Panc1 (cell line): ENCODE measurements around the gene AP3M1. TPM values are rescaled to one million over a fixed set of nuclear protein-coding genes. Genes with fewer than 3 reads are reported as not detected.

Experiments
- ATAC-seq: fragments of 200-7000 bp; cut with Tn5 transposase; 2 replicates; pipeline ENCODE4 v1.9.1; 2020; ENCODE audit warnings: mild to moderate bottlenecking, moderate library complexity
- BruUV-seq: library from RNA; stranded (reverse); fragments of 400-500 nt; replicated peaks from 2 replicates; lab custom pipeline; 2021; lab: Mats Ljungman, UMichigan
- CTCF ChIA-PET: fragments of 300-600 bp; sonication (Branson Sonifier 250); formaldehyde crosslinking; loops from one replicate; lab custom pipeline; 2022; ENCODE audit warnings: antibody characterized with exemption; lab: Charles Lee
- POLR2A ChIA-PET: fragments of 300-600 bp; sonication (Branson Sonifier 250); formaldehyde crosslinking; loops from one replicate; lab custom pipeline; 2022; ENCODE audit warnings: antibody characterized with exemption; lab: Charles Lee
- DNase-seq: peaks from one replicate; pipeline ENCODE4 v3.0.0-alpha.2; 2010; ENCODE audit warnings: low read depth, low spot score
- H3K27ac ChIP-seq: 2 replicates; pipeline ENCODE4 v1.5.1; 2011; ENCODE audit warnings: mild to moderate bottlenecking, low read length, inconsistent platforms
- H3K27me3 ChIP-seq: fragments of 200-500 bp; sonication (Bioruptor generic); 2 replicates; pipeline ENCODE4 v1.6.0; 2014; ENCODE audit warnings: low read length, inconsistent platforms; ENCODE audit not compliant: control insufficient read depth, insufficient read depth
- H3K36me3 ChIP-seq: fragments of 200-500 bp; sonication (Bioruptor generic); 2 replicates; pipeline ENCODE4 v1.5.1; 2014; ENCODE audit warnings: inconsistent platforms, mild to moderate bottlenecking, low read length, moderate library complexity; ENCODE audit not compliant: control insufficient read depth, insufficient read depth
- H3K4me1 ChIP-seq: 2 replicates; pipeline ENCODE4 v1.5.1; 2011; ENCODE audit warnings: inconsistent platforms, mild to moderate bottlenecking, low read length, moderate library complexity; ENCODE audit not compliant: control insufficient read depth, insufficient read depth
- H3K4me3 ChIP-seq, 2 experiments: 2 replicates each; pipeline ENCODE4 v1.5.1; 2011 to 2012; ENCODE audit warnings: low read depth in 2 of 2, low read length in 2 of 2, mild to moderate bottlenecking in 2 of 2, inconsistent platforms in 1 of 2, moderate library complexity in 1 of 2
- H3K9me3 ChIP-seq: fragments of 200-500 bp; sonication (Bioruptor generic); 2 replicates; pipeline ENCODE4 v1.5.1; 2014; ENCODE audit warnings: low read depth, mild to moderate bottlenecking, inconsistent platforms, low read length, moderate library complexity; ENCODE audit not compliant: control insufficient read depth, insufficient read depth
- CTCF ChIP-seq: fragments of 450-650 bp; IDR thresholded peaks from 2 replicates; pipeline ENCODE4 v1.5.1; 2017; ENCODE audit warnings: mild to moderate bottlenecking
- POLR2AphosphoS5 ChIP-seq: IDR thresholded peaks from 2 replicates; pipeline ENCODE4 v1.6.1; 2012; ENCODE audit warnings: mild to moderate bottlenecking, low read depth, low read length, moderate library complexity
- REST ChIP-seq, 2 experiments: IDR thresholded peaks; 2 replicates each; pipeline ENCODE4 v1.6.1; 2011 to 2012; ENCODE audit warnings: low read depth in 2 of 2, control low read depth in 1 of 2, low read length in 1 of 2, mild to moderate bottlenecking in 1 of 2, moderate library complexity in 1 of 2; ENCODE audit not compliant: insufficient read depth in 1 of 2
- SIN3A ChIP-seq: IDR thresholded peaks from 2 replicates; pipeline ENCODE4 v1.6.1; 2012; ENCODE audit warnings: low read depth, mild to moderate bottlenecking, low read length, moderate library complexity, borderline replicate concordance; ENCODE audit not compliant: insufficient read depth
- TCF7L2 ChIP-seq: IDR thresholded peaks from 2 replicates; pipeline ENCODE4 v1.6.1; 2011; ENCODE audit warnings: mild to moderate bottlenecking, low read depth, low read length, inconsistent platforms
- in situ Hi-C: cut with HindIII; loops from 2 replicates; pipeline ENCODE4 v1.10.0; 2016; ENCODE audit warnings: low sequenced_read_pairs, low pct_unique_long_range_greater_than_20kb
- intact Hi-C: fragments of 100-400 bp; cut with micrococcal nuclease; formaldehyde crosslinking; loops from one replicate; pipeline ENCODE4 v1.10.0; 2022; ENCODE audit not compliant: unreplicated experiment
- total RNA-seq: library from RNA; stranded (reverse); gene quantifications from one replicate; pipeline ENCODE4 v1.2.1, GENCODE V29; 2021; ENCODE audit not compliant: unreplicated experiment

AP3M1 gene
- total RNA-seq, 1 experiment from 2014 or later: 51.5 TPM

- H3K4me1 ChIP-seq: peaks cover 27% of the 10 kb centered on the region
- TF ChIP-seq POLR2AphosphoS5: no peak
- TF ChIP-seq CTCF: no peak
- TF ChIP-seq SIN3A: no peak
- TF ChIP-seq REST (IDR thresholded peaks at IDR 0.05; ENCODE audit: insufficient read depth in 1 of 2, low read depth in 2 of 2, low read length in 1 of 2): no peak
- TF ChIP-seq TCF7L2: no peak
- no peak overlapping the region for H3K27ac ChIP-seq
- POLR2A ChIA-PET: no interaction called here
- no peaks in the 10 kb centered on the region for H3K36me3 ChIP-seq
- H3K4me3 ChIP-seq: no peak overlapping the region
- no peak for ATAC-seq
- DNase-seq: no peak
- no peaks in the 10 kb centered on the region for H3K9me3 ChIP-seq
- in situ Hi-C loops (no loop called here), intact Hi-C loops (no loop called here)
- H3K27me3 ChIP-seq: no peaks in the 10 kb centered on the region
- no TSS peak for BruUV-seq
- CTCF ChIA-PET: interaction anchor here (0.8 kb wide), 1 partner anchor 18 kb away, joined by 3 read pairs; no protein-coding TSS in a partner anchor
Measured at GRCh38 chr10:74194999-74195398, 44.4 kb upstream of the AP3M1 start.

GRCh38 chr10:74194545-74194944, 43.9 kb upstream of the AP3M1 start:
- BruUV-seq: no TSS peak
- intact Hi-C loops (no loop called here), in situ Hi-C loops (no loop called here)
- H3K9me3 ChIP-seq: no peaks in the 10 kb centered on the region
- ATAC-seq (no peak), DNase-seq (no peak)
- peaks cover 32% of the 10 kb centered on the region for H3K4me1 ChIP-seq
- H3K27ac ChIP-seq: no peak overlapping the region
- H3K4me3 ChIP-seq: no peak overlapping the region
- TF ChIP-seq TCF7L2 (no peak), SIN3A (no peak), CTCF (no peak), REST (IDR thresholded peaks at IDR 0.05; ENCODE audit: insufficient read depth in 1 of 2, low read depth in 2 of 2, low read length in 1 of 2) (no peak)
- CTCF ChIA-PET: interaction anchor here (0.8 kb wide), 1 partner anchor 19 kb away, joined by 3 read pairs; no protein-coding TSS in a partner anchor
- POLR2A ChIA-PET: no interaction called here
- no peaks in the 10 kb centered on the region for H3K36me3 ChIP-seq
- H3K27me3 ChIP-seq: no peaks in the 10 kb centered on the region
